DND-41 (cell line): ENCODE measurements around the gene SSTR3.

Experiments
- ATAC-seq: fragments of 200-7000 bp; cut with Tn5 transposase; 3 replicates; pipeline ENCODE4 v1.9.1; 2021; ENCODE audit warnings: low read depth; ENCODE audit not compliant: insufficient read depth
- DNase-seq: peaks from one replicate; pipeline ENCODE4 v3.0.0-alpha.2; 2020
- H2AFZ ChIP-seq: 2 replicates; pipeline ENCODE4 v1.6.0; 2012; ENCODE audit warnings: low read depth, low read length
- H3K27ac ChIP-seq: 2 replicates; pipeline ENCODE4 v1.5.1; 2012; ENCODE audit warnings: low read length, inconsistent platforms
- H3K27me3 ChIP-seq: fragments of 200-600 bp; sonication (generic); 2 replicates; pipeline ENCODE4 v1.6.0; 2012; ENCODE audit warnings: low read length, mild to moderate bottlenecking, inconsistent platforms; ENCODE audit not compliant: insufficient read depth, poor library complexity
- H3K36me3 ChIP-seq: 2 replicates; pipeline ENCODE4 v1.5.1; 2012; ENCODE audit warnings: low read length, inconsistent platforms; ENCODE audit not compliant: insufficient read depth
- H3K4me1 ChIP-seq: 2 replicates; pipeline ENCODE4 v1.5.1; 2012; ENCODE audit warnings: mild to moderate bottlenecking, low read length; ENCODE audit not compliant: insufficient read depth
- H3K4me2 ChIP-seq: 2 replicates; pipeline ENCODE4 v1.6.0; 2012; ENCODE audit warnings: mild to moderate bottlenecking, moderate library complexity, low read length, inconsistent platforms; ENCODE audit not compliant: insufficient read depth
- H3K4me3 ChIP-seq, 2 experiments: fragments of 200-600 bp in 1 of 2; shearing (Covaris generic) in 1 of 2; 2 replicates each; pipeline ENCODE4 v1.5.1; 2012 to 2016; ENCODE audit warnings: inconsistent platforms in 2 of 2, low read length in 2 of 2, mild to moderate bottlenecking in 2 of 2, low read depth in 1 of 2, moderate library complexity in 1 of 2
- H3K79me2 ChIP-seq: 2 replicates; pipeline ENCODE4 v1.6.0; 2012; ENCODE audit warnings: low read length, inconsistent platforms; ENCODE audit not compliant: insufficient read depth
- H3K9ac ChIP-seq: 2 replicates; pipeline ENCODE4 v1.6.0; 2012; ENCODE audit warnings: low read depth, mild to moderate bottlenecking, inconsistent platforms, low read length, moderate library complexity
- H3K9me3 ChIP-seq: 2 replicates; pipeline ENCODE4 v1.5.1; 2012; ENCODE audit warnings: low read length, moderate library complexity, mild to moderate bottlenecking, inconsistent platforms; ENCODE audit not compliant: insufficient read depth, severe bottlenecking
- H4K20me1 ChIP-seq: 2 replicates; pipeline ENCODE4 v1.6.0; 2012; ENCODE audit warnings: low read length; ENCODE audit not compliant: insufficient read depth
- CTCF ChIP-seq: IDR thresholded peaks from 2 replicates; pipeline ENCODE4 v1.5.1; 2012; ENCODE audit warnings: borderline replicate concordance, low read length, moderate library complexity, mild to moderate bottlenecking; ENCODE audit not compliant: poor library complexity, severe bottlenecking; ENCODE audit errors: extremely low read depth
- EZH2 ChIP-seq: IDR thresholded peaks from 3 replicates; pipeline ENCODE4 v1.6.1; 2012; ENCODE audit warnings: borderline replicate concordance, low read depth, mild to moderate bottlenecking, moderate library complexity, low read length, inconsistent platforms; ENCODE audit not compliant: severe bottlenecking

The SSTR3 gene

GRCh38 chr22:37182101-37182948 lies 30.0 kb downstream of the SSTR3 start:
- Histone ChIP-seq H3K36me3 (no peaks in the 10 kb centered on the region), H3K4me2 (no peak overlapping the region), H3K27me3 (peaks cover under 1% of the 10 kb centered on the region), H3K9ac (no peak overlapping the region), H4K20me1 (no peaks in the 10 kb centered on the region), H3K4me1 (peaks cover 13% of the 10 kb centered on the region), H3K79me2 (no peaks in the 10 kb centered on the region), H3K9me3 (no peaks in the 10 kb centered on the region), H3K4me3 (no peak overlapping the region), H3K27ac (no peak overlapping the region), H2AFZ (no peak overlapping the region)
- TF ChIP-seq CTCF (no peak), EZH2 (no peak)
- ATAC-seq (no peak), DNase-seq (no peak)

GRCh38 chr22:37181681-37182080 lies 30.6 kb downstream of the SSTR3 start:
- no peak overlapping the region for H2AFZ ChIP-seq
- no peak overlapping the region for H3K4me2 ChIP-seq
- peaks cover 6% of the 10 kb centered on the region for H3K4me1 ChIP-seq
- H3K4me3 ChIP-seq, result no peak overlapping the region
- no peak overlapping the region for H3K27ac ChIP-seq
- no peaks in the 10 kb centered on the region for H3K79me2 ChIP-seq
- no peaks in the 10 kb centered on the region for H4K20me1 ChIP-seq
- H3K9ac ChIP-seq, result no peak overlapping the region
- ATAC-seq, result no peak
- TF ChIP-seq CTCF (no peak), EZH2 (no peak)
- no peaks in the 10 kb centered on the region for H3K36me3 ChIP-seq
- no peak for DNase-seq
- H3K9me3 ChIP-seq, result no peaks in the 10 kb centered on the region
- peaks cover 4% of the 10 kb centered on the region for H3K27me3 ChIP-seq

- no peaks in the 10 kb centered on the region for H3K4me1 ChIP-seq
These were observed 31.6 kb downstream of the SSTR3 start for GRCh38 chr22:37180531-37181231.

More at GRCh38 chr22:37180531-37181231, 31.6 kb downstream of the SSTR3 start:
- no peak for TF ChIP-seq CTCF
- no peak for TF ChIP-seq EZH2
- Histone ChIP-seq H3K9me3 (no peaks in the 10 kb centered on the region), H3K36me3 (no peaks in the 10 kb centered on the region), H3K27me3 (peaks cover 4% of the 10 kb centered on the region), H2AFZ (no peak overlapping the region), H4K20me1 (no peaks in the 10 kb centered on the region), H3K79me2 (no peaks in the 10 kb centered on the region), H3K27ac (no peak overlapping the region), H3K4me3 (no peak overlapping the region), H3K9ac (no peak overlapping the region), H3K4me2 (no peak overlapping the region)
- ATAC-seq, result no peak
- no peak for DNase-seq
